ENCODE measurements around the gene OR1M1. TPM values are rescaled to one million over a fixed set of nuclear protein-coding genes. Genes with fewer than 3 reads are reported as not detected.

OR1M1 gene
- total RNA-seq, 1 experiment from 2014 or later: not detected

GRCh38 chr19:9078651-9079050 is 8.2 kb upstream of the OR1M1 start:
- no TSS peak for BruUV-seq (replicated peaks)
- TF ChIP-seq CTCF (conservative IDR thresholded peaks at IDR 0.05; ENCODE audit: low read depth, low read length): no peak
- TF ChIP-seq EZH2 (IDR thresholded peaks at IDR 0.05; ENCODE audit: low read length, unreplicated experiment): no peak
- no peak for TF ChIP-seq EZH2phosphoT487 (IDR thresholded peaks at IDR 0.05; ENCODE audit: borderline replicate concordance, low read length)
- Histone ChIP-seq H3K27me3 (ENCODE audit: low read length) (no peaks in the 10 kb centered on the region), H3K79me2 (ENCODE audit: low read length) (no peaks in the 10 kb centered on the region), H3K4me3 (ENCODE audit: low read length) (no peak overlapping the region), H3F3A (ENCODE audit: low read length, unreplicated experiment) (no peaks in the 10 kb centered on the region), H4K20me1 (ENCODE audit: low read length) (no peaks in the 10 kb centered on the region), H2AFZ (ENCODE audit: low read length) (no peak overlapping the region), H3K4me1 (ENCODE audit: insufficient read depth, low read length) (peaks cover 14% of the 10 kb centered on the region), H3K36me3 (ENCODE audit: low read depth, low read length) (no peaks in the 10 kb centered on the region), H3K9me3 (ENCODE audit: low read length) (no peaks in the 10 kb centered on the region), H3K9me2 (replicated peaks; ENCODE audit: low read length) (no peaks in the 10 kb centered on the region), H3K9ac (ENCODE audit: low read length) (no peak overlapping the region), H3K27ac (ENCODE audit: low read length) (no peak overlapping the region), H3K4me2 (ENCODE audit: low read length) (no peak overlapping the region)
- no peak for DNase-seq
- ATAC-seq: no peak
- POLR2A ChIA-PET (ENCODE audit: unreplicated experiment): no interaction called here
- intact Hi-C loops (cut with micrococcal nuclease): loop anchor here (5.0 kb wide), 1 partner anchor 61 kb away; no protein-coding TSS in a partner anchor
- CTCF ChIA-PET: interaction anchor here (0.6 kb wide), 1 partner anchor 95 kb away, joined by 3 read pairs; no protein-coding TSS in a partner anchor

GRCh38 chr19:9107375-9107774 is 20.5 kb downstream of the OR1M1 start, which contains the start of gene OR7G2:
Gene OR7G2 (minus strand): TSS chr19:9107475. CDS start chr19:9103243, 4,232 bp downstream.
- POLR2A ChIA-PET (ENCODE audit: unreplicated experiment): interaction anchor here (0.6 kb wide), 1 partner anchor 39 kb away, joined by 3 read pairs; no protein-coding TSS in a partner anchor
- DNase-seq: no peak
- Histone ChIP-seq H3K4me2 (ENCODE audit: low read length) (no peak within 1 kb of the TSS), H3K9me2 (replicated peaks; ENCODE audit: low read length) (no peaks in the 10 kb centered on the region), H3F3A (ENCODE audit: low read length, unreplicated experiment) (no peaks in the 10 kb centered on the region), H4K20me1 (ENCODE audit: low read length) (no peaks in the 10 kb centered on the region), H3K4me3 (ENCODE audit: low read length) (no peak within 1 kb of the TSS), H3K9me3 (ENCODE audit: low read length) (no peaks in the 10 kb centered on the region), H3K79me2 (ENCODE audit: low read length) (no peaks in the 10 kb centered on the region), H3K27ac (ENCODE audit: low read length) (no peak within 1 kb of the TSS), H3K9ac (ENCODE audit: low read length) (no peak within 1 kb of the TSS), H3K4me1 (ENCODE audit: insufficient read depth, low read length) (no peaks in the 10 kb centered on the region; the same call in 1 of the 2 replicates), H2AFZ (ENCODE audit: low read length) (no peak within 1 kb of the TSS), H3K36me3 (ENCODE audit: low read depth, low read length) (no peaks in the 10 kb centered on the region), H3K27me3 (ENCODE audit: low read length) (peaks cover 44% of the 10 kb centered on the region)
- intact Hi-C loops (cut with micrococcal nuclease): no loop called here
- no TSS peak for BruUV-seq (replicated peaks)
- CTCF ChIA-PET: no interaction called here
- no peak for TF ChIP-seq EZH2 (IDR thresholded peaks at IDR 0.05; ENCODE audit: low read length, unreplicated experiment)
- ATAC-seq: no peak; the same call in 1 of the 2 replicates

- CTCF ChIA-PET: no interaction called here
- no peaks in the 10 kb centered on the region for H4K20me1 ChIP-seq (ENCODE audit: low read length)
- H3K27me3 ChIP-seq (ENCODE audit: low read length): peaks cover 36% of the 10 kb centered on the region
- no peaks in the 10 kb centered on the region for H3K79me2 ChIP-seq (ENCODE audit: low read length)
- TF ChIP-seq CTCF (conservative IDR thresholded peaks at IDR 0.05; ENCODE audit: low read depth, low read length) (no peak), EZH2phosphoT487 (IDR thresholded peaks at IDR 0.05; ENCODE audit: borderline replicate concordance, low read length) (no peak), EZH2 (IDR thresholded peaks at IDR 0.05; ENCODE audit: low read length, unreplicated experiment) (no peak)
- no peak for DNase-seq
- 0 out of 2 replicates have a peak, but pooled peaks cover 2% of the 10 kb centered on the region for H3K9me3 ChIP-seq (ENCODE audit: low read length)
- H3K9me2 ChIP-seq (replicated peaks; ENCODE audit: low read length): no peaks in the 10 kb centered on the region
- no peak overlapping the region for H3K9ac ChIP-seq (ENCODE audit: low read length)
- H3K4me3 ChIP-seq (ENCODE audit: low read length): no peak overlapping the region
- H3K4me1 ChIP-seq (ENCODE audit: insufficient read depth, low read length): no peaks in the 10 kb centered on the region; the same call in 1 of the 2 replicates
- H2AFZ ChIP-seq (ENCODE audit: low read length): no peak overlapping the region
- no peaks in the 10 kb centered on the region for H3F3A ChIP-seq (ENCODE audit: low read length, unreplicated experiment)
- no TSS peak for BruUV-seq (replicated peaks)
- POLR2A ChIA-PET (ENCODE audit: unreplicated experiment): no interaction called here
- H3K36me3 ChIP-seq (ENCODE audit: low read depth, low read length): no peaks in the 10 kb centered on the region
- H3K4me2 ChIP-seq (ENCODE audit: low read length): no peak overlapping the region
- intact Hi-C loops (cut with micrococcal nuclease): loop anchor here (2.0 kb wide), 1 partner anchor 17 kb away; the partner anchor contains the start of gene OR7G3
- ATAC-seq: no peak
- H3K27ac ChIP-seq (ENCODE audit: low read length): no peak overlapping the region
Observed at GRCh38 chr19:9109959-9110358, 23.1 kb downstream of the OR1M1 start.

Data from PC-3 (cell line).